Stimulated activated CD4-positive, alpha-beta T cell treated with anti-CD3 and anti-CD28 coated beads, Interleukin-4, amount 100 ng/mL, for 1 hour (primary cell): ENCODE results near the gene PCSK6.

Experiments used
- DNase-seq: peaks from one replicate; pipeline ENCODE4 v3.0.0-alpha.2; 2020

Gene PCSK6

DNA sequence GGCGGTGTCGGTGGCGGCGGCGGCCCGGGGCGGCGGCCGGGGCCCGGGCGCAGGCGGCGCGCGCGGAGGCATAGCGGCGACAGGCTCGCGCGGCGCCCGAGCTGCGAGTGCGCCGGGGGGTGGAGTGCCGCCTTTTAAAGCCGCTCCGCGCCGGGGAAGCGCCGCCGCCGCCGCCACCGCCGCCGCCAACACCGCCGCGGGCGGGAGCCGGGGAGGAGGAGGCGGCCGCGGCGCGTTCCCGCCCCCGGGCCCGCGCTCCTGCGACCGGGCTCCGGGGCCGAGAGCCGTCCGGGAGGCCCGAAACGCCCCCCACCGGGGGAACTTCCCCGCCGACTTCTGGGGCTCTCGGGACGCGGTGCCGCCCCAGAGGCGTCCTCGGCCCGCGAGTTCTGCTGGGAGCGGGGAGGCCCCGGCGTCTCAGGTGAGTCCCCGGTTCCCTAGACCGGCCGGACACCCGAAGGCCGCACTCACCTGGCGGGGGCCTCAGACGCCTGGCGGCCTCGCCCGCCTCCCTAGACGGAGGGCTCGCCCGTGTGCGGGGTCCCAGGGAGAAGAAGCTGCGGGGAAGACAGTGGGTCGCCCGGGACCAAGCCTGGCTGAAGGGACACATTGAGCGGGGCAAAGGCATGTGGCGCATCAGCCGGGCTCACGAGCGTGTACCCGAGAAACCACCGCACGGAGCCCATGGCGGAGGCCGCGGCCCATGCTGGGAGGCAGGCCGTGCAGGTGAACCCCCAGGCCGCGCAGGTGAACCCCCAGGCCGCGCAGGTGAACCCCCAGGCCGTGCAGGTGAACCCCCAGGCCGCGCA is at the start of gene PCSK6:
Gene PCSK6 (minus strand): TSS at position 109 of the 809 bp plus-strand sequence. CDS start 37 bp downstream, at position 72.
- DNase-seq, result no peak

DNA sequence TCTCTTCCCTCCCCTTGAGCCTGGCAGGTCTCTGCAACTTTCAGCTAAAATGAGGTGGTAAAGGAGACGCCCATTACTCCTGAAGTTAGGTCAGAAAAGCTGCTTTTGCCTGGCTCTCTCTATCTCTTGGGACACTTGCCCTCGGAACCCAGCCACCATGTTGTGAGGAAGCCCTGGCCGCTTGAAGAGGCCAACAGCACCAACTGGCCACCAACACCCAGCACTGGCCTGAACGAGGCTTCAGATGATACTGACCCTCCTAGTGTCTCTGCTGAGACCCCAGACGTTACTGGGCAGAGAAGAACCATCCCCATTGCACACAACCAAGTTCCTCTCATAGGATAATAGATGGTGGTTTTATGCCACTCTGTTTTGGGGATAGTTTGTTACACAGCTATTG is 49.5 kb upstream of the PCSK6 start:
- DNase-seq, result no peak

DNA sequence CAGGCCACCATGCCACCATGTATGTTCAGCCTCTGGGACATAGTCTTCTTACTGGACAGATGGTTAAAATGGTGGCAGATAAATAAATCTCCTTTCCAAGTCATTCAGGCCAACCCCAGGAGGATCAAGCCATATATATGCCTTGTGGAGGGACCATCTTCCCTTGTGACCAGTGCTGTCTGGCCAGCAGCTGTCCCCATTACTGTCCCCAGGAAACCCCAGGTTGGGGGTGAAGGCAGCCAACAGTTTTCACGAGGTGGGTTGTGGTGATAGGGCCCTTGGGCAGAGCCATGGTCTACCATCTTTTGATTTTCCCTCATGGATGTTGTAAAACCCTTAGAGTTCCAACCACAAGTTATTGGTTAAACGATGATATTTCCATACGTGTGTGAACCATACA is 48.7 kb upstream of the PCSK6 start:
- no peak for DNase-seq

DNA sequence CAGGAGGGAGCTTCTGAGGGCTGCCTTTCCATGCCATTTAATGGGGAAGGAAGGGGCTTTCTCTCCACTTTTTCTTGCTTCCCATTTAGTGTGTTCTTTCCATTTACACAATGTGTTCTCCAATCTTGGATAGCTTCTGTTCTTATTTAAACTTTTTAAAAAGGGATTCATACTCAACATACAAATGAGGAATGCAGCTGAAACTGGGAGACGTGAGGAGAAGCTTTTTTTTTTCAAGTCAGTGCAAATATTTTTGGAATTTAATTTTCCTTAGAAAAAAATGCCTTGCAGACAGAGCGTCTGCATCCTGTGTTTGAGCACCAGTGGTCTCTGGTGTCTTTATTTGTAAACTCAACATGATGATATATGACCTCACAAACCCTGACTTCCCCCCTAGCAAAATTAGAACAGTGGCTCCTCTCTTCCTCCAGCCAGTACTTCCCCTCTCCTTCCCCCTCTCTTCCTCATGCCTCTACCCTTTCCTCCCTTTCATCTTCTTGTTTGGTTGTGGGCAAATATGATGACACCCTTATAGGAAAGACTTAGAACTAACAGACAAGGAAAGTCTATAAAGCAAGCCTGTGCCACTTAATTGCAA is 48.1 kb upstream of the PCSK6 start:
- DNase-seq, result no peak

DNA sequence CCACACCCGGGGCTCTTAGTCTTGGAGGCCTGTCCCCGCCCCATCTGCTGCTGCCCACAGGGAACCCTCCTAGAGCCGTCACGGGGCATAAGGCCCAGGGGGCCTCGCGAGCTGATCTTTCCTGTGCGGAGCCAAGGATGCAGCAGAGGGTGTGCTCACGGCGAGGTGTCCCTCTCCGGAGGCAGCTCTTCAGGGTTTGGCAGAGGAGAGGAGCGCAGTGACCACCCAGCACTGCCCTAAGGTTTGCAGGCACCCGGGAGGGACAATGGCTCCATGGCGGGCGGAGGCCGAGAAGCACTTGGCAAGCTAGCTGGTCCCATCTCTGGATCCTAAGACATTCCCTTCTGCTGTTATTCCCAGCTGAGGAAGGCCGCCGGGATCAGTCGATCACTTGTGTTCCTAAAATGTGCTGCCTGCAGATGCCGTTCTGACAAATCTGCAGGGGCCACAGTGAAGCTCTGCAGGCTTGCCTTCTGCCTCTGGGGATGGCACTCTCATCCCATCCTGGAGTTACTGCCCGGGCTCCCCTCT is 47.4 kb upstream of the PCSK6 start:
- no peak for DNase-seq

DNA sequence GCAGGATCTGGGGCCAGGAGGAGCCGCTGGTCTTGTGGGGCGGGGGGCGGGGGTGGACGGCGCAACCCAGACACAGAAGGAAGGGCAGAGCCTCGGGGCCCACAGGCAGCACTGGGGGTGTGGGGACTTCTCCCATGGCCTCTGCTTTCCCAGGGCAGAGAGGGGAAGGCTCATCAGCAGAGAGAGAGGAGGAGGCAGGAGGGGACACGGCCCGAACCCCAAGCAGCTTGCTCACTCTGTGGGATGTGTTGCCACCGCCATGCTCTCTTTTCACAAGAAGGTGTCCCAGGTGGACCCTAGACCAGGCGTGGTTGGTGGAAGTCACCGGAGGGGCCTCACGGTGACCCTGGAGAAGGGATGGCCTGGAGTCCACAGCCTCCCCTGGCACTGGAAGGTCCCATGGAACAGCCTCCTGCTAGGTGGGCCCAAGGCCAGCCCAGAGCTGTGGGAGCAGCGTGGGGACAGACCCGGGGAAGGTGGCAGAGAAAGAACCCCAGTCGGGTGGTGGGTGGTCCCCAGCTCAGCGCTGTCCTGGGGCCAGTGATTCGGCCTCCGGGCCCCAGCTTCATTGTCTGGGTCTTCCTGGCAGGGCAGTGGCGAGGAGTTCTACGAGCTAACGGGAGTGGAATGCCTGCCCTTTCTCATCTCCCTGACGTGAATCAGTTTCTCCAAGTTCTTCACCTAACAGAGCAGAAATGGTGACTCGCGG is 46.8 kb upstream of the PCSK6 start:
- DNase-seq, result no peak

DNA sequence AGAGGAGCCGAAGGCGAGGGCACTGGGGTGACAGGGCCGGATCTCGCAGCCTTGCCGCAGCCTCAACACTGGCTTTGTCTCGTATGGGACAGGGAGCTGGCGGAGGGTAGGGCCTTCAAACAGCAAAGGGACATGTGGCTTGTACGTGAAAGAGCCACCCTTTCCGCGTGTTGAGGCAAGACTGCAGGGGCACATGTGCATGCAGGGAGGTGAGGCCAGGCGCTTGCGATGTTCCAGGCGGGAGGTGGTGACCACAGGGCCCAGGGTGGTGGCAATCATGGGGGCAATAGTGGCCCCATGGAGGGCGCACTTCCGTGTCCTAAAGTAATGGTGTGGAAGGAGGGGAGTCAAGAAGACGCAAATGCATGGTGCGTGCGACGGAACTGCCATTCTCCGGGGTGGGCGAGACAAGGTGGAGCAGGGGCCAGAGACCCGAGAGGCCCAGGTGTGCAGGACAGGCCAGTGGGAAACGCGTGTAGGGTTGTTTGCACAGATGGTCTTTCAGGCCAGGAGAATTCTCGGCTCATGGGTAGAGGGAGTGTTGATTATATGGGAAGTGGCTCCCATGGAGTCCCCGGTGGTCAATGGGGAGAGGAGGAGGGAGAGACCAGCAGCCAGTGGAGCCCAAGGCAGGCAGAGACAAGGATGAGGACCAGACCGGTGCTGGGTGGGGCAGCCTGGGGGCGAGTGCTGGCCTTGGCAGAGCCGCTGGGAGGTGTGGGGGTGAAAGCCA is 45.8 kb upstream of the PCSK6 start:
- no peak for DNase-seq

DNA sequence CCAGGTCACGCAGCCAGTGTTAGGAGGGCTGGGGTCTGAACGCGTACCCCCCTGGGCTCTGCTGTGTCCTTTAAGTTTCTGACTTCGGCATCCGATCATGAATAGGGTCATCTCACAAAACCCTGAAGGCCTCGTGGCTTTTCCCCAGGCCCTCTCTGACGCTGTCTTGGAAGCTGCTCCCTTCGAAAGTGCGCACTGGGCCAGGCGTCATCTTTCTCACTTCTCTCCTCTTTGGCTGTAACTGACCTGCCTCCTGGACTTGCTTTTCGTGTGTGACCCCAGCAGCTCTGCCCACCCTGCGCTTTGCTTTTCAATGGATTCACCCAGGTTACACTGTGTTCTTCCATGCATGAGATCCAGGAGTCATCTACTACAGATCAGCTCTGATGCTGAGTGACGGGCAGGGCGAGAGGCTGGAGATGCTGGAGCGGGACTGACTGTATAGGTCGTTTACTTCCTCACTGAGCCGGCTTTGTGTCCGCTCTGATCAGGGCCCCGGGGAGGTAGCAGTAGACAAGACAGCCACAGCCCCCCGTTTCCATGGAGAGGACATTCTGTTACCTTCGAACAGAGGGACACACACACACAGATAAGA is 45.0 kb upstream of the PCSK6 start:
- no peak for DNase-seq

DNA sequence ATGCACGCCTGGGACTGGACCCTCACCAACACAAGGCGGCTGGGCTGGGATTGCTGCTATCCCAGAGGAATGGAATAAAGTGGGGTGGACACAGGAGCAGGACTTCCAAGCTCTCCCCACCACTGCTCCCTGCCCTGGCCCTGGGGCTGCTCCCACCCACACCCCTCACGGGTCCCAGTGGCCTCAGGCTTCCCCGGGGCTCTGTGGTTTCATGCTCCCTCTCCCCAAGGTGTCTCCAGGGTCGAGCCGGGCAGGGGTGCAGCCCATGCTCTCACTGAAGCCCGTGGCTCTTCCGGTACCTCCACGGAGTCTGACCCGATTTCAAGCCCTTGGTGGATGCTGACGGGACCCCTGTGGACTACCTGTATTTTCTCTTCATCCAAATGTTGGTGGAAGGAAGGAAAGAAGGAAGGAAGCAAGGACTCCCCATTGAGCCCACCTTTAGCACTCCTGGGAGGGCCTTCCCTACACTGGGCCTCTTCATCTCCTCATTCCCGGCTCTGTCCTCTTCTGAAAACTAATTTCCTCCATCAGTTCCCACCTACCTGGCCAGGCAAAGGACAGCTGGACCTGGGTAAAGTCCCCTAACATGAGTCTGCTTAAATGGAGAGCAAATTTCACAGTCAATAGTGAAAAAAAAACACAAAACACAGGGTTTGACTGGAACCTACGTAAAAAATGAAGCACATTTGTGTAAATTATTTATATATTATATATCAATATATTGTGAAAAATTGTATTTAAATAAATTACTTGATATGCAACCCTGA is 44.0 kb upstream of the PCSK6 start:
- DNase-seq, result no peak

DNA sequence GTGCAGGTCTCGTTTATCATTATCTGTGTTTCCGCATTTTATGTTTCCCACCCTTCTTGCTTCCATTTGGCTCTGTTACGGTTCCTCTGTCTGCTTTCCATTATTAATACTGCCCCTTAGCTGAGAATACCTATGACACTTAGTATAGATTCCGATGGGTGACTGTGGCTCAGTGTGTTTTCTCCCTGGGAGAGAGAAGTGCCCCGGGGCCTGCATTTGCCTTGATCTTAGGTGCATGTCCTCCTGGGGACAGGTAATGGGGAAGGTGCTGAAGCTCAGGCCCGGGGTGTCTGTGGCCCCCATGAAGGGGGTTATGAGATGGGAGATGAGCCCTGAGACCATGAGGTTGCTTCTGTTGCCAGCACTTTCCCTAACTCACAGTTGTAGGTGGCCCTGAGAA is 43.4 kb upstream of the PCSK6 start:
- DNase-seq, result no peak

DNA sequence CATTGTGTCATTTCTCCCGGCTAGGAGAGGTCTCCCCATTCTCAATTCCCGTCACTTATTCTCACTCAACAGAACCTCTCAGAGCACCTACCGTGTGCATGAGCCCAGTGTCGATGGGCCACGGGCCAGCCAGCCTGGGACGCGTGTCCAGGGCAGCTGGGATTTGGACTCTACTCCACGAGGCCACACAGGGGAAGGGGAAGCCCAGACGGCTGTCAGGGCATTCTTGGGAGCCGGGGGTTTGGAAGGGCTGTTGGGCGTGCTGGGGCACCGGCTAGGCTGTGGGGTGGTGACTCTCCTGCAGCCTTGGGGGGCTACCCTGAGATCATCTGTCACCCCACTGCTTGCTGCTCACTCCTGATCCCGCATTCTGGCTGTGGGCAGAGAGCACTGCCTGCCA is 41.7 kb upstream of the PCSK6 start:
- DNase-seq, result no peak

DNA sequence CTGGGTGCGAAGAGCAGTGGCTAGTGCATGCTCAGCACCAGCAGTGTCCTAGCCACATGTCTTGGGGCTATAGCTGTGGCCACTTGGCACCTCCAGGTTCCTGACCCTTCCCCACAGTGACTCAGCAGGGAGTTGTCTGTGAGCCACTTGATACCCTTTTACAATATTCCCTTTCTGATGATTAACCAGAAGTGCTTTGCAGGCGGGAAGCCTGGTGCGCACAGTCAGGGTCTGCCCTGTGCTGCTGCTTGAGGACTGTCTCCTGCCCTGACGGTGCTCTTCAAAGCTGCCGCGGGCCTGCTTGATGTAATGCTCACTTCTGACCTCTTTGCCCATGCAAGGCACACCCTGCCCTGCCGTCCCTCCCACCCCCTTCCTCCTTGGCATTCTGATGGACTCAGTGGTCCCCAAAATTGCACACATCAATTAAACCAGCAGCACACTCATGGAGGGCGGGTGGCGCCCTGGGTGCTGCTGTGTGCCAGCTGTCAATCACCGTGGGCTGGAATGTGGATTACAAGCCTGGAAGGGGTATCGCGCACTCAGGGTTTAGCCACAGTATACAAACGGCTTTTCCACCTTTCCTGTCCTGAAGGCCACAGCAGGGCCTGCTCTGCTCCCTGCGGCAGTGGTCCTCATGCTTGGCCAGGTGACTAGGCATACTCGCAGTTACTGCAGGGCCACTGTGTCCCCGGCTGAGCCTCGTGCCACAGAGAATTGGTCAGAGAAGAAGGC is 40.9 kb upstream of the PCSK6 start:
- no peak for DNase-seq

DNA sequence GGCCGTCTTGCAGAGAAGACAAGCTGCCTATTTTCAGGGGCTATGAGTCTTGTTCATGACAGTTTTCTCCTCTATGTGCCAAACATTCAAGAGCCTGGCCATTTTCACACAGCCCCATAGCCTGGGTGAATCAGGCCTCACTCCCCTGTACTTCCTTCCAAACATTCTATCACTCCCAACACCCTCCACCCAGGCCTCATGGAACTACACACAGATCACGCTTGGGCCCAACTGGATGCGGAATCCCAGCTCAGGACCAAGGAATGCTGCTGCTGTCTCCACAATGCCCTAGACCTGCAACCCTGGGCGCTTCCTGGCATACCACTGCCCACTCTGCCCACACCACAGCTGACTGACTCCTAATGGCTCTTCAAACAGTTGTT is 39.4 kb upstream of the PCSK6 start:
- DNase-seq, result no peak

DNA sequence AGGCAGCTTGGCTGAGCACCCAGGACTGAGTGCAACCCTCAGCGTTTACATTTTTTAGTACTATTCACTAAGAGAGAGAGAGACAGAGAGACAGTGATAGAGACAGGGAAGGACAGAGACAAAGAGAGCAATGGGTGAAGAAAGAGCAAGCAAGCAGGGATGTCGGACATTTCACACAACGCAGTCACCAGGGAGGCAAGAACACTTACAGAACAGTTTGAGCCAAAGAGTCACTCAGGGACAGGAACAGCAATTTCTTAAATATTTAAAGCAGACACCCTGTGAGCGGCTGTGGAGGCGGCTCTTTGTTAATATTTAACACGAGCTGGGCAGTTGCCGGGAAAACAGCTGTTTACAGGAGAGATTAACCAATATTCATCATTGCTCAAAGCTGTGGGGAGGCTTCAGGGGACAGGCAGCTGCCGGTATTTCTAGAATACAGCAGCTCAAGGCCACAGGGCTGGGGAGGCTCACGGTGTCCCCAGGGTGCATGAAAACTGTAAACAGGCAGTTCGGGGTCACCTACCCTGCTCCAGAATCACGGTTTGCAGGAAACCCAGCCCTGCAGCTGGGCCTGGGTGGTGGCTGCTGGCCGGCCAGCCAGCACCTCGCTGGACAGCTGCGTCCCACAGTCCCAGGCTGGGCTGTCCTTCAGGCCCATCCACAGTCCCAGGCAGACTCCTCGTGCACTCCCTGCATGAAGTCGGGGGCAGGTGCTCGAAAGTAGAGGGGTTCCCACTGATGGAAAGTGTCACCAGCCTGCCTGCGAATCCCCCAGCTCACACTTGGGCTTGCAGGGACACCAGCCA is 38.8 kb upstream of the PCSK6 start:
- no peak for DNase-seq

DNA sequence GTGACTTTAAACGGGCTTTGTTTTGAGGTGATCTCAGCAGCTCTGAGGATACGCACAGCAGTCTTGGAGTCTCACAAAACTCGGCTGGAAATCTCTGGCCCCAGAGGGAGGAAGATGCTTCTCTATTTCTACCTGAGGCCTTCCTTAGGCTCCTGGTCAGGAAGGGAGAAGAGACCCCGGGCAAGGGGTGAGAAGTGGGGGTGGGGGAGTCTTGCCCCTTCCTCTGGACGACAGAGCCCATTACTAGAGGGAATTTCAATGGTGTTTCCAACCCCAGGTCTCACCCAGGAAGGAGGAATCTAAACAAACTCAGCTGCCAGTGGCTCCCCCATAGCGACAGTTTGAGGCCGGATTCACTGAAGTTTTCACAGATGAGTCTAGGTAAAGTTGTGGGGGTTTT is 37.4 kb upstream of the PCSK6 start:
- no peak for DNase-seq

DNA sequence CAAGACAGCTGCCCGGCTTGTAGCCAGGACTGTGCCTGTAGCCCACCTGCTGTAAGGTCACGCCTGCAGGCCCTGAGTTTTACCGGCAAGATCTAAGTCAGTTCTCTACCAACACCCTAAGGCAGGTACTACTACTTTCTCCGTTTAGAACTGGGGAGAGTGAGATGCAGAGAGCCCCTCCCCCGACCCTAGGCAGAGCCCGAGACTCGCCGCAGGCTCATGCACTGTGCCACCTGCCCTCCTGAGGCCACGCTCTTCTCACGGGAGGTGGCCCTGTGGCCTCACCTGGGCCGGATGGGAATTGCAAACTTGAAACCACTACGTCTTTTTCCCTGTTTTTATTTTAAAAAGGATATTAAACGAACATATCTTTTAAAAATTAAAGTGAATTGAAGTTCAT is 36.9 kb upstream of the PCSK6 start:
- no peak for DNase-seq

DNA sequence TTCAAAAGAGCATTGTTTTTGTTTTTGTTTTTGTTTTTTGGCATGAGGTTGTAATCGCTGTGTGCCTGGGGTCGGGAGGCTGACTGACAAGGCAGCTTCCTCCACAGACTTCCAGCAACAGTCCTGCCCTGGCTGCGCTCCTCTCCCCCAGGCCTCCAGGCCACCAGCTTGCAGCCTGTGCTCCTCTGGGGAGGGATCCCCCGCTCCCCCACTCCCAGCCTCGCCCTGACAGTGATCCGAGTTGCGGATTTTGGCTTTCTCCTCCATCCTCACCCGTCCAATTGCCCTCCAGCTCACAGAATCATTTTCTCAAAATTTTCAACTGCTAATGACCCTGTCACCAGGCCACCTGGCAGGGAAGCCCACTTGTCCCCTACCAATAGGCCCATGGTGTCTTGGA is 36.5 kb upstream of the PCSK6 start:
- DNase-seq, result no peak

DNA sequence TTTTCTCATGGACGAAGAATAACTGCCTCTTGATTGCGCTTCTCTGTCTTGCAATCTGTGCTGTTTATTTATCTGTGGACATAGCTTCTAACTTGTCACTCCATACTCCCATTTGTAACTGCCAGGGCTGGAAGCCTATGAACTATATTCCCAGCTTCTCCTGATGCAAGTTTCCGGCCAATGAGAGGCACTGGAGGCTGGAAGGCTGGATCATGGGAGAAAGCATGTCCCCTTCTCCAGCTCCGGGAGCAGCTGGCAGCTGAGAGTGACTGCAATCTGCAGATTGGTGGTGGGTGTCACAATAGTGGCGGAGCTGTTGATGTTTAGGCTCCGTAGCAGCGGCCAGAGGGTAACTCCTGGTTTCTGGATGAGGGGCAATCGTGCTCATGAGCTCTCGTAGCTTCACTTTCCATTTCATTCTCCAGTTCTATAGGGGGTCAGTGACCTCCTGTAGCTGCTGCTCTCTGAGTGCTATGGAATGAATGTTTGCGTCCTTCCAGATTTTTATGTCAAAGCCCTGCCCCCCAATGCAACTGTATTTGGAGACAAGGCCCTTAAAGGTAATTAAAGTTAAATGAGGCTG is 35.7 kb upstream of the PCSK6 start:
- DNase-seq, result no peak

DNA sequence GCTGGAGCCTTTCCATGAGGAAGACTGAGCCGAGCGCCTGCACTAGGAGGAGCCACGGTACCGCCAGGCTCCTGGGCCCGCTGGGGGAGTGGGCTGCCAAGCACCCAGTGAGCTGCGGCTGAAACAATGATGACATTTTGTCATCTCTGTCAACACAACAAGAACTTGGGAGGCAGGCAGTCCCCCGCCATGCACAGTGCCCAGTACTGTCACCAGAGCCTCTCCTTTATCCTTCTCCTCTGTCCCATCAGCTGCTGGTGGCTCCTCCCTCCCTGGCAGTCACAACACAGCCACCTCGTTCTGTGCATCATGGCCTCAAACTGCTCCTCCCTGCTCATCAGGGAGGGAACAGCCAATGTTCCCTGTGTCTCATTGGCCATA is 34.0 kb upstream of the PCSK6 start:
- DNase-seq, result no peak
